Stimulated activated CD8-positive, alpha-beta memory T cell treated with anti-CD3 and anti-CD28 coated beads, Interleukin-15, amount 100 ng/mL, for 4 hours (primary cell): ENCODE results near the gene HSD17B4.
"Not testable (repeated sequence)": the region's sequence is repeated elsewhere in the genome, so short reads cannot be mapped to it uniquely, and the experiment has no call there.

Experiments
- DNase-seq, 2 donors: peaks; one replicate each; pipeline ENCODE4 v3.0.0-alpha.2; 2020; ENCODE audit warnings: low read depth in 2 of 2

The HSD17B4 gene

DNA sequence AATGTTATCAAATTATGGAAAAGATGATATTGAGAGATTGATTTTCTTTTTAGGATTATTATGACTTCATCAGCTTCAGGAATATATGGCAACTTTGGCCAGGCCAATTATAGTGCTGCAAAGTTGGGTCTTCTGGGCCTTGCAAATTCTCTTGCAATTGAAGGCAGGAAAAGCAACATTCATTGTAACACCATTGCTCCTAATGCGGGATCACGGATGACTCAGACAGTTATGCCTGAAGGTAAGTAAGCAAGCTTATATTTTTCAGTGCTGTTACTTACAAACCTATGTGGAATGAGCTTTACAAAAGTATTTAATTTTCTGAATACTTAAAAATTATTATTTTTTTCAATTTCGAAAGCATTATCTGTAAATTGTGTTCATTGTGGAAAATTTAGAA lies 26.5 kb downstream of the HSD17B4 start:
- DNase-seq, result no peak

DNA sequence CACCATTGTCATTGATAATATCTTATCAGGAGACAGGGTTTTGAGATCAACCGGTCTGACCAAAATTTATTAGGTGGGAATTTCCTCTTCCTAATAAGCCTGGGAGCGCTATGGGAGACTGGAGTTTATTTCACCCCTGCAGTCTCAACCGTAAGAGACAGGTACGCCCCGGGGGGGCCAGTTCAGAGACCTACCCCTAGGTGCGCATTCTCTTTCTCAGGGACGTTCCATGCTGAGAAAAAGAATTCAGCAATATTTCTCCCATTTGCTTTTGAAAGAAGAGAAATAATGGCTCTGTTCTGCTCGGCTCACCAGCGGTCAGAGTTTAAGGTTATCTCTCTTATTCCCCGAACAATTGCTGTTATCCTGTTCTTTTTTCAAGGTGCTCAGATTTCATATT lies 28.3 kb downstream of the HSD17B4 start:
- not testable (repeated sequence) for DNase-seq

DNA sequence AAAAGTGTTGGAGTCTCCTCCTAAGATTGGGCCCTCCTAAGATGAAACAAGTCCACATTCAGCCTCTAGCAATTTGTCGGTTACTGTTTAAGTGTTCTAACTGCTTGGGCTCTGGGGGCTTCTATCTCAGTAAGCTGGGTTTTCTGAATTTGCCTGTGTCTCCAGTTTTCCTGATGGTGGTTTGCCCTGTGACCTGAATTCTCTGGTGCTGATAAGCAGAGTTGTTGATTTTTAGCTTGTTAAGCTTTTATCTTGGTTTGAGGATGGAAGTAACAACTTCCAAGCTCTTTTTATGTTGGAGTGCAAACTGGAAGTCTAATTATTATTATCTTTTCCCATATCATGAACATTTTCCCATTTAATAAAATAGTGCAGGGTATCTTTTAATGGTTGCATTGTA lies 30.9 kb downstream of the HSD17B4 start:
- no peak for DNase-seq

DNA sequence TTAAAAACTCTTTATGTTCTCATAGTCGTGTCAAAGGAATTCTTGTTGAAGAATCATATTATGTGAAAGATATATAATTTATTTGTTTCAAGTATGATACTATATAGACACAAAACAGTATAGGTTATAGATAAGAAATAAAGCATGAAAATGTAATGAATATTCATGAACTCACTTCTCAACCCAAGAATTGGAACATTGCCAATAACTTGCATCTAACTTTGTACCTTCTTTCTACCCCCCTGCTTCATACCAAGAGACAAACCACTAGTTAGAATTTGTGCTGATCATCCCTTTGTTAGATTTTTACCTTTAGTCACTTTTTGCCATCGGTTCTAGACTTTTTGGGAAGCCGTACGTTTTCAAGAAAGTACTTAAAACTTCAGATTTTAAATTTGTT lies 32.6 kb downstream of the HSD17B4 start:
- DNase-seq, result no peak

DNA sequence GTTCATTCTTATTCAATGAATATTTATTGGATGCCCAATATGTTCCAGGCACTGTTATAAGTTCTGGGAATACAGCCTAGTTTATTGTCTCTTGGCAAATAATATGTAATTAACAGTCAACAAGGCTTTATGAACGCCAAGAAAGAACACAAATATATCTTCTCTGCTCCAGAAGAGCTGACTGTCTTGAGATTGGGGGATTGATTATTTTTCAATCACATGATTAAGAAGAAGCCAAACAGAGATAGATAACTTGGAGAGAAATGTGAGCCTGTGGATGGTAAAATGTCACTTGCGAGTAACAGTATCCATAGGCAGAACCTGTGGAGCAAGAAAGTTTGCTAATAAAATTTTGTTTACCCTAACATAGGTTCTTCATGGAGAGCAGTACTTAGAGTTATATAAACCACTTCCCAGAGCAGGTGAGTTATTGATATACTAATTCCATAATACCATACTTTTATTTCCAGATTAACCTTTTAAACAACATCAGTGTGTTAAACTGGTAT lies 49.4 kb downstream of the HSD17B4 start:
- DNase-seq, result no peak

DNA sequence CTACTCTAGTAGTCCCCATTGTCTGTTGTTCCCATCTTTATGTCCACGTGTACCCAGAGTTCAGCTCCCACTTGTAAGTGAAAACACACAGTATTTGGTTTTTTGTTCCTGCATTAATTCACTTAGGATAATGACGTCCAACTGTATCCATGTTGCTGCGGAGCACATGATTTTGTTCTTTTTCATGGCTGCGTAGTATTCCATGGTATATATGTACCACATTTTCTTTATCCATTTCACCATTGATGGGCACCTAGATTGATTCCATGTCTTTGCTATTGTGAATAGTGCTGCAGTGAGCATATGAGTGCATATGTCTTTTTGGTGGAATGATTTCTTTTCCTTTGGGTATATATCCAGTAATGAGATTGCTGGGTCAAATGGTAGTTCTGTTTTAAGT lies 51.6 kb downstream of the HSD17B4 start:
- not testable (repeated sequence) for DNase-seq

DNA sequence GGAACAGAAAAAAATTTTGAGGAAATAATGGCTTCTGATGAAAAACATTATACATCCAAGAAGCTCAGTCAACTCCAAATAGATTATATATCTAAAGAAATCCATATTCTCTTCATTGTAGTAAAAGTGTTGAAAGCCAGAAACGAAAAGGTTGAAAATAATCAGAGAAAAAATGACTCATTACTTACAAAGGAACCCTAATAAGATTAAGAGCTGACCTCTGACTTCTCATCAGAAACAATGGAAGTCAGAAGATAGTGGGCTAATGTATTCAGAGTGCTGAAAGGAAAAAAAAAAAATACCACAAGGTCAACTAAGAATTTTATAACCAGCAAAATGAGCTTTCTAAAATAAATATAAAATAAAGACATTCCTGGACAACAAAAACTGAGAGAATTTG lies 60.0 kb downstream of the HSD17B4 start:
- no peak for DNase-seq

DNA sequence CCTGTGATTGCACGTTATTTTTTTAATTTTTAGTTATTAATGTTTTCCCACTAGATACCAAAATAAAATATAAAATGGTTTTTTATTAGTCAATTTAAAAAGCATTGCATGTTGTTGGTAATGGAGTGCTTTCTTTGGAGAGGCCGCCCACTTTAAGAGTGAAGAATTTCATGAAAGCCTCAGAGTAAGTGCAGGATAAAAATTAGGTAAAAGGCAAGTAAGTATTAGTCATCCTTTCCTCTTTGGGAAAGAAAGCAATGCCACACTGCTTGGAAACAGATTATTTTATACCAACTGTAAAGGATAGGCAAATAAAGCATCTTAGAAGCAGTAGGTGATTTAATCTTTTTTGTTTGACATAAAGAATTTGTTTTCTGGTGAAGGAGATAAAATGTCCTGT lies 62.9 kb downstream of the HSD17B4 start:
- no peak for DNase-seq

DNA sequence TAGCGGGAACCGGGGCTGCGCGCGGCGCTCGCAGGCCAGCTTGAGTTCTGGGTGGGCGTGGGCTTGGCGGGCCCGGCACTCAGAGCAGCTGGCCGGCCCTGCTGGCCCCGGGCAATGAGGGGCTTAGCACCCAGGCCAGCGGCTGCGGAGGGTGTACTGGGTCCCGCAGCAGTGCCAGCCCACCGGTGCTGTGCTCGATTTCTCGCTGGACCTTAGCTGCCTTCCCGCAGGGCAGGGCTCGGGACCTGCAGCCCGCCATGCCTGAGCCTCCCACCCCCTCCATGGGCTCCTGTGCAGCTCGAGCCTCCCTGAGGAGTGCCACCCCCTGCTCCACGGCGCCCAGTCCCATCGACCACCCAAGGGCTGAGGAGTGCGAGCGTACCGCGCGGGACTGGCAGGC lies 64.8 kb downstream of the HSD17B4 start:
- DNase-seq, result not testable (repeated sequence)

DNA sequence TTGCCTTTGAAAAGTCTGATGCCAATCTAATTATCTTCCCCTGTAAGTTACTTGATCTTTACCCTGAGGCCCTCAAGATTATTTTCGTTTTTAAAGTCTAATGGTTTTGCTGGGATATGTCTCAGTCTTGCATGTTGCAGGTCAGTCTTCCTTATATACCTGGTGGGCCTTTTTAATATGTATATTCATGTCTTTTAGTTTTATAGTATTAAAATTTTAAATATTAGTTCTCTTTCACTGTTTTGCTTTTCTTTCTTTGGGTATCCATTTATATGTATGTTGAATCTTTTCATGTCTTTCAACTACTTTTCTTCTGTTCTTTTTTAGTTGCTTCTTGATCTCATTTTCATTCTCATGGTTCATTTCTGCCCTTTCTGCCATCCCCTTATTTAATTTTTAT lies 68.9 kb downstream of the HSD17B4 start:
- no peak for DNase-seq

DNA sequence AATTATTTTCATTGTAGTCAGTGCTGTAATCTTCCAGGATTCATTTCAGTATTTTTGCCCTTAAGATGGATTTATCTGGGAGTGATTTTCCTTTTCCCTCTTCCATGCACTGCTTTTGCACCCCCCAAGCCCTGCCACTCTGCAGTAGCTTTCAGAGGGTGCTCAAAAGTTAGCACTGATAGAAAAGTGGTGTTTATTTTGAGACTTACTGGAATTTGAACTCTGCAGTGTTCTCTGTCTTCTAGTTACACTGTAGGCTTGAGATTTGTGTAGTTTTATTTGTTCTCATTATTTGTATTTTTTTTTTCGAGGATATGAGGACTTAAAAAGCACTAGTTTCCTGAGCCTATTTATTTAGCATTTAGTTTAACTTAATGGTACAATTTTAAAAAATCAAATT lies 70.5 kb downstream of the HSD17B4 start:
- DNase-seq, result no peak

DNA sequence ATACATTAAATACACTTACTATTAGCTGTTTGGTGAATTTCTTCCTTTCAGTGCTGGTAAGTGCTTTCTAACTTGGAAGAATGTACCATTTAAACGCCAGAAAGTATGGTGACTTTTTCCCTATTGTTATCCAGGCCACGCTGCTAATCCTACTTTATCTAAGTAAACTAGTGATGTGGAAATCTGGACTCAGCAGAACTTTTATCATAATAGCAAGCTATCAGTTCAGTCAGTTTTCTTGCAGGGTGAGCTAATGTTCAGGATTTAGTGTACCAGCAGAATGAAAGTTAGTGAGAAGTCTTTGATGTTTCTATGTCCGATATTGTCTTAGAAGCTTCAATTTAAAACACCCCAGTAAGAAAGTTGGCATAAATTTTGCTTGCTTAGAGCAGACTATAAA lies 72.2 kb downstream of the HSD17B4 start:
- no peak for DNase-seq

DNA sequence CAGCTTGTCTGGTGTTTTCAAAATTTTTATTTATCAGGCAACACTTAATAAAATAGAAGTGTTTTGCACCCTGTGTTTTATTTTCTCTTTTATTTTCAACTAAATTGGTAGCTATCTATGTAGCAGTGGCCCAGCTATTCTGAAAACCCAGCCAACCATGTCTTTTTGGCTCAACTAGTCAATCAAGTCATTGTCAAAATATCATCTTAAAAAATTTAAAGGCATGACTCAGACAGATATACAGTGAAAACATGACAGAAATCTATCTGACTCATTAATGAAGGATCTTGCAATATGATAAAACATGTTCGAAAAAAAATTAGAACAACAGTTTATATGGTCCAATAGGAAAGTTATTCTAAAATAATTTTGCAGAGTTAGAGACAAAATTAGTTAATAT lies 75.1 kb downstream of the HSD17B4 start:
- DNase-seq, result no peak

DNA sequence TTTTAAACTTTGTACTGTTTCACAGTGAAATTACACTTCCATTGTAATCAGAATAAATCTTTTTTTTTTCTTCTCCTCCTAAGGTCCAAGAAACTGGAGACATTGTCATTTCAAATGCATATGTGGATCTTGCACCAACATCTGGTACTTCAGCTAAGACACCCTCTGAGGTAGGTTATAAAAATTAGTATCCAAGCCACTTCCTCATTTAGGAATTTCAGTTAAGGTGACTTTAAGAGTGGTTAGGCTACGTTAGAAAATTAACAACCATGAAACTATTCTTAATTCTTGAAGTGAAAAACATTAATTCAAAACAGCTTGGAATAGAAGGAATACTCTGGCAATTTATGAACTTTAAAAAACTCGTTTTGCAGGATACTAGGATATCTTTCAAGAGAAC lies 77.5 kb downstream of the HSD17B4 start:
- no peak for DNase-seq

DNA sequence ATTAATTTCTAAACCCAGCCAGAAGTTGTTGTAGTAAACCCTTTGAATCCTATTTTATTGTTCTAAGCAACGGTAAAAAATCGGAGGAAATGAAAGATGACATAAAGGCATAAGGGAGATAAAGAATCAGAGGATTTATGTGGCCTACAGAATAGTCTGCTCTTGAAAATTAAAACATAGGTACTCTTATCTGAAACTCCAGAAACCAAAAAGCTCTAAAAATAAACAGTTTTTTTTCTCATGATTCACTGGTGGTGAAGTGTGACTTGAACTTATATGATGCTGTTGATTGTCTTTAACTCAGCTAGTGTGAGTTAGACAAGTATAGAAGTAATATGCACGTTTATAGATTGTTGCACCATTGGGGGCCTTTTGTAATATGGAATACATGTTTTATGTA lies 80.3 kb downstream of the HSD17B4 start:
- no peak for DNase-seq

DNA sequence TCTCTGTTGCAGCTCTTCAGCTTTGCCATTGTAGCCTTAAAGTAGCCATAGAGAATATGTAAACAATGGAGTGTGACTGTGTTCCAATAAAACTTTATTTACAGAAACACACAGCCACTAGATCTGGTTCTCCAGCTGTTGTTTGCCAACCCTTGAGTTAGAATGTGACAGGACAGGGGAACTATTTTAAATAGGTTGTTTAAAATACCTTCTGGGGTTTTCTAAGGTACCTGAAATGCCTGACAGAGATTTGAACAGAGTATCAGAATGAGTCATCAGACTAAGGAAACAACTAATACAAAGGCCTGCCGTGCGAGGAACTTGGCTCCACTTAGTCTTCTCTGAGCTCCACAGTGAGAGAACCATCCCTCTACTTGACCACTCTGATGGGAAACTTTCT lies 85.4 kb downstream of the HSD17B4 start:
- no peak for DNase-seq

DNA sequence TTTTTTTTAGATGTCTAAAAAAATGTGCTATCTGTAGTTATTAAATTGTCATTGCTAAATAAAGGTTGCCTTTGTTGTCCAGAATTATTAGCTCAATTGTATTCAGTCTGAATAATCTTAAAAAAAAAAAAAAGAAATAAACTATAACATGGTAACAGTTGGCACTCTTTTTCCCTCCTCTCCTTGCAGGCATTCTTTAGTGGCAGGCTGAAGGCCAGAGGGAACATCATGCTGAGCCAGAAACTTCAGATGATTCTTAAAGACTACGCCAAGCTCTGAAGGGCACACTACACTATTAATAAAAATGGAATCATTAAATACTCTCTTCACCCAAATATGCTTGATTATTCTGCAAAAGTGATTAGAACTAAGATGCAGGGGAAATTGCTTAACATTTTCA lies 89.4 kb downstream of the HSD17B4 start:
- no peak for DNase-seq

DNA sequence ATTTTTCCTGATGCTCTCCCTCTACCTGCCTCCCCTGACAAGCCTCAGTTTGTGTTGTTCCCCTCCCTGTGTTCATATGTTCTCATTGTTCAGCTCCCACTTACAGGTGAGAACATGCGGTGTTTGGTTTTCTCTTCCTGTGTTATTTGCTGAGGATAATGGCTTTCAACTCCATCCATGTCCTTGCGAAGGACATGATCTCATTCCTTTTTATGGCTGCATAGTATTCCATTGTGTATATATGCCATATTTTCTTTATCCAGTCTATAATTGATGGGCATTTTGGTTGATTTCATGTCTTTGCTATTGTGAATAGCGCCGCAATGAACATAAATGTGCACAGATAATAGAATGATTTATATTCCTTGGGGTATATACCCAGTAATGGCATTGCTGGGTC lies 99.5 kb downstream of the HSD17B4 start:
- no peak for DNase-seq

DNA sequence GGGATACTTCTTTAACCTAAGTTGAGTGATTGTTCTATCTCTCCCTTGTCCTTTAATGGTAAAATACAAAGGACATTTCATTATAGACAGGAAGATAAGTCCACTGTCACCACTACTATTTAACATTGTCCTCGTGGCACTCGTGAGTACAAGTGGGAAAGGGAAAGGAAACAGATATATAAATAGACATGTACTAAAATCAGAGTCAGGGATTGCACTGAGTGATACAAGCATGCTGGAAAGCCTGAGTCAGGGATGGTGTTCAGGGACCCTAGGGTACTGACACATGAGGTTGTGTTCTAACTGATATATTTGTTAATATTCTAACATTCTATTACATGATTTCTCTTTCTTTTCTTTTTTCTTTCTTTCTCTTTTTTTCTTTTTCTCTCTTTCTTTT lies 102.3 kb downstream of the HSD17B4 start:
- no peak for DNase-seq

DNA sequence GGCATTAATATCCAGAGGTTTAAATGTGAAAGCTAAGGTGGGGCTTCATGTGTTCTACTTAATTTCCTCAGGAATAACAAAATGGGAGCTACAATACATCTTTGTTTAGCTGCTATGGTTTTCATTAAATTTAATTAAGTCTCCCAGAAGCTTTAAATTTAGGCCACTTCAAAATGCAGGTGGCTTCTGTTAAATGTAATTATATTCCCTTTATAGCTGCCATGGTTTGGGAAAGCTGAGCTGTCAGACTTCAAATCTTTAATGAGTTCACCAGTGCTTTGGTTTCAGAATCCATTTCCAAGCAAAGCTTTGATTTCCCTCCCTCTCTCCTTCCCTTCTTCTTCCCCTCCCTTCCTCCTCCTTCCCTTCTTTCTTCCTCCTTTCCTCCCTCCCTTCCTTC lies 118.6 kb downstream of the HSD17B4 start:
- DNase-seq, result no peak

DNA sequence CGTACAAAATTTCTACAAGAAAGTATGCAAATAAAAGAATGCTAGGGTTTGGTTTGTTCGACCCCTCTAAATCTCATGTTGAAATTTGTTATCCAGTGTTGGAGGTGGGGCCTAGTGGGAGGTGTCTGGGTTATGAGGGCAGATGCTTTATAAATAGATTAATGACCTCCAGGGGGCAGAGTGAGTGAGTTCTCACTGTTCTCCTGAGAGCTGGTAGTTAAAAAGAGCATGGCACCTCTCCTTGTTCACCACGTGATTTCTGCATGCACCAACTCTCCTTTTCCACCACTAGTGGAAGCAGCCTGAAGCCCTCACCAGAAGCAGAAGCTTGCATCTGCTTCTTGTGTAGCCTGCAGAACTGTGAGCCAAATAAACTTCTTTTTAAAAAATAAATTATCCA lies 126.6 kb downstream of the HSD17B4 start:
- DNase-seq, result no peak

DNA sequence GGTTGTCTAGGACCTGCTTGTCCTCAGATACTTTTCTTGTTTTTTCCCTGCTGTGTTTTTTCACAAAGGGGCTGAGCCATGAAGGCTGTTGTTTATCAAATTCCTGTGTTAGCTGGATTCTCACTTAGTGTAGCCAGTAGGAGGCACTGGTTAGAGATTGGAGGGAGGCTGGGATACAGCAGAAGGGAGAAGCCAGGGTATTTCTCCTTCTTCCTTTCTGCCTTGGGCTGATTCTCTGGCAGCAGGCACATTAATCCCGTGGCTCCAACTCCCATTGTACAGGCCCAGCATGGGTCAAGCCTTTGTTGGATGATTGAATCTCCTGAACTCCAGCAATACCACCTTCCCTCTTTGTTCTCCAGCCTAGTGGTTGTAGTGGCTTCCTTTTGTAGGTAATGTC lies 130.7 kb downstream of the HSD17B4 start:
- DNase-seq, result no peak

DNA sequence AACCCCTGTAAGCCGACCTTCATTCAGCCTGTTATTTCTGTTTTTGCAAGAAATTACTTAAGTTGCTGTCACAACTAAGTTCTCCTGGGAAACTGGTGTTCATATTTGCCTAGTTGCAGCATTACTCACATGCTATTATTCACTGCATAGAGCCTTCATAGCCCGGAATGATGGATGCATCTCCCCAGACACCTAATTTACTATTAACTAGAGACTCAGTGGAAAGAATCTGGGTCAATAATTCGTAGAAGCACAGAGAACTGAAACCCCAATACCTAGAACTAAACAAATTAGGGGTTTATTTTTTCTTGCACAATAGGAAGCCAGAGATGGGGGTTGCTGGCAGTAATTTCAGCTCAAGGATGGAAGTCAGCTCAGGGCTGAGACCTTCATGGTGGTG lies 131.4 kb downstream of the HSD17B4 start:
- no peak for DNase-seq
